ENCODE measurements around the gene MVP. TPM values are rescaled to one million over a fixed set of nuclear protein-coding genes. Genes with fewer than 3 reads are reported as not detected.
A peak's percentile ranks its signal among the peaks of the same experiment; 100 is the strongest.

The MVP gene
- polyA plus RNA-seq, 1 experiment = 251 TPM

GRCh38 chr16:29858149-29858849 is 38.0 kb downstream of the MVP start:
- no peaks in the 10 kb centered on the region; the same call in 1 of the 2 replicates for H3K9me3 ChIP-seq (ENCODE audit: control insufficient read depth, insufficient read depth, low read length)
- TF ChIP-seq CTCF (IDR thresholded peaks at IDR 0.05; ENCODE audit: low read depth, low read length) = no peak
- no peak for DNase-seq (ENCODE audit: low read depth, low spot score)
- POLR2A ChIA-PET = interaction anchor here (1.0 kb wide), 1 partner anchor 11 kb away, joined by 5 read pairs; no protein-coding TSS in a partner anchor
- no peak overlapping the region for H3K4me3 ChIP-seq (ENCODE audit: low read depth, low read length)
- H3K27me3 ChIP-seq (ENCODE audit: control insufficient read depth, insufficient read depth, low read length) = no peaks in the 10 kb centered on the region
- H3K27ac ChIP-seq (ENCODE audit: low read depth, low read length) = no peak overlapping the region
- CTCF ChIA-PET = interaction anchor here (1.0 to 3.3 kb wide), 2 partner anchors 10 to 19 kb away, joined by 3 to 30 read pairs; no protein-coding TSS in a partner anchor

GRCh38 chr16:29858974-29859373 is 38.7 kb downstream of the MVP start:
- Histone ChIP-seq H3K27me3 (ENCODE audit: control insufficient read depth, insufficient read depth, low read length) (no peaks in the 10 kb centered on the region), H3K4me3 (ENCODE audit: low read depth, low read length) (no peak overlapping the region), H3K27ac (ENCODE audit: low read depth, low read length) (no peak overlapping the region), H3K9me3 (ENCODE audit: control insufficient read depth, insufficient read depth, low read length) (no peaks in the 10 kb centered on the region; the same call in 1 of the 2 replicates)
- no peak for DNase-seq (ENCODE audit: low read depth, low spot score)
- no peak for TF ChIP-seq CTCF (IDR thresholded peaks at IDR 0.05; ENCODE audit: low read depth, low read length)
- POLR2A ChIA-PET = no interaction called here
- CTCF ChIA-PET = interaction anchor here (1.0 to 3.3 kb wide), 2 partner anchors 10 to 19 kb away, joined by 3 to 30 read pairs; no protein-coding TSS in a partner anchor

- ChIA-PET CTCF (interaction anchor here (1.1 kb wide), 1 partner anchor 12 kb away, joined by 4 read pairs; no protein-coding TSS in a partner anchor), POLR2A (no interaction called here)
- Histone ChIP-seq H3K4me3 (ENCODE audit: low read depth, low read length) (no peak overlapping the region), H3K9me3 (ENCODE audit: control insufficient read depth, insufficient read depth, low read length) (no peaks in the 10 kb centered on the region; the same call in 1 of the 2 replicates), H3K27ac (ENCODE audit: low read depth, low read length) (no peak overlapping the region), H3K27me3 (ENCODE audit: control insufficient read depth, insufficient read depth, low read length) (no peaks in the 10 kb centered on the region)
- TF ChIP-seq CTCF (IDR thresholded peaks at IDR 0.05; ENCODE audit: low read depth, low read length) = no peak
- DNase-seq (ENCODE audit: low read depth, low spot score) = no peak
Observed at GRCh38 chr16:29860218-29860617, 40.0 kb downstream of the MVP start.

- Histone ChIP-seq H3K27me3 (ENCODE audit: control insufficient read depth, insufficient read depth, low read length) (no peaks in the 10 kb centered on the region), H3K9me3 (ENCODE audit: control insufficient read depth, insufficient read depth, low read length) (no peaks in the 10 kb centered on the region; the same call in 1 of the 2 replicates), H3K4me3 (ENCODE audit: low read depth, low read length) (peak overlapping the region; percentile 93), H3K27ac (ENCODE audit: low read depth, low read length) (peak overlapping the region; percentile 21)
- TF ChIP-seq CTCF (IDR thresholded peaks at IDR 0.05; ENCODE audit: low read depth, low read length) = peak; percentile 21; the same call in 1 of the 2 replicates
- ChIA-PET POLR2A (interaction anchor here (1.2 kb wide), 1 partner anchor 37 kb away, joined by 3 read pairs; no protein-coding TSS in a partner anchor), CTCF (interaction anchor here (0.9 kb wide), 1 partner anchor 14 kb away, joined by 7 read pairs; no protein-coding TSS in a partner anchor)
- no peak for DNase-seq (ENCODE audit: low read depth, low spot score)
Observed at GRCh38 chr16:29862383-29862883, 42.2 kb downstream of the MVP start.
